ENCODE results near the gene BCOR. TPM values are rescaled to one million over a fixed set of nuclear protein-coding genes. Genes with fewer than 3 reads are reported as not detected.

The BCOR gene
- total RNA-seq, 1 experiment from 2014 or later = 21.8 TPM

DNA sequence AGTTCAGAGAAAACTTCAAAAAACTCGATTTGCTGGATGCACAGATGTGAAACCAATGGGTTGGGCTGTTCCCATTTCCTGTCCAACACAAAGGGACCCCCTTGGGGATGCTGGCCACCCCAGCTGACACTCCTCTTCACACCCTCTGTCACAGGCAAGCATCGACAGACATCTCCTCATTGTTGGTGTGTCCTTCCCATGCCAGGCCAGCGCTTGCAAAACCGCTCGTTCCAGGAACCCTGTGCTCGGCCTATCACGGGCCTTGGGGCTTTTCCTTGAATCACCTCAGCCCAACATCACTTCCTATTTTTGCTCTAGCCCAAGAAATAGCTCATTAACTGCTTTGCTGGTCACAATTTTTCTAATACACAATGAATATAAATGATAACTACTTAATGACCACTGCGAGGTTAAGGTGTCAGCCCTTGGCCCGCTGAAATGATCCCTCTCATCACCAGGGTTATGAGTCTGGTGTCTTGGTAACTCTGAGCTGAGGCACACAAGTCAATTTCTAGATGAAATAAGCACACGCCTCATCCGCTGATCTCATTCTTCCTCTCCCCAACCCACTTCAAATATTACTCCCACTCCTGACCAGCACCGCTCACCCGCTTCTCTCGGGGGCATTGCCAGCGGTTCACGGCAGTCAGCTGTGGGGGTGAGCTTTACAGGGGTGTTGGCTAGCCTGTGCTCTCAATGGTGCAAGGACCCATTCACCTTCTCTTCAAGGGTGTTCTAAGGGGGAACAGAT is 32.3 kb downstream of the BCOR start:
- no TSS peak for BruUV-seq (replicated peaks)
- no peaks in the 10 kb centered on the region for H3K9me2 ChIP-seq (replicated peaks; ENCODE audit: low read length)
- H3K9me3 ChIP-seq (ENCODE audit: low read length) = no peaks in the 10 kb centered on the region
- H3K27ac ChIP-seq (ENCODE audit: low read length) = no peak overlapping the region
- intact Hi-C loops (cut with micrococcal nuclease) = no loop called here
- no peak overlapping the region for H3K4me2 ChIP-seq (ENCODE audit: low read length)
- H2AFZ ChIP-seq (ENCODE audit: low read length) = no peak overlapping the region
- H3K4me1 ChIP-seq (ENCODE audit: insufficient read depth, low read length) = no peaks in the 10 kb centered on the region
- H4K20me1 ChIP-seq (ENCODE audit: low read length) = no peaks in the 10 kb centered on the region
- ChIA-PET CTCF (no interaction called here), POLR2A (ENCODE audit: unreplicated experiment) (no interaction called here)
- H3K79me2 ChIP-seq (ENCODE audit: low read length) = no peaks in the 10 kb centered on the region
- TF ChIP-seq EZH2phosphoT487 (IDR thresholded peaks at IDR 0.05; ENCODE audit: borderline replicate concordance, low read length) (no peak), EZH2 (IDR thresholded peaks at IDR 0.05; ENCODE audit: low read length, unreplicated experiment) (no peak)
- TF ChIP-seq, protein P1, sequence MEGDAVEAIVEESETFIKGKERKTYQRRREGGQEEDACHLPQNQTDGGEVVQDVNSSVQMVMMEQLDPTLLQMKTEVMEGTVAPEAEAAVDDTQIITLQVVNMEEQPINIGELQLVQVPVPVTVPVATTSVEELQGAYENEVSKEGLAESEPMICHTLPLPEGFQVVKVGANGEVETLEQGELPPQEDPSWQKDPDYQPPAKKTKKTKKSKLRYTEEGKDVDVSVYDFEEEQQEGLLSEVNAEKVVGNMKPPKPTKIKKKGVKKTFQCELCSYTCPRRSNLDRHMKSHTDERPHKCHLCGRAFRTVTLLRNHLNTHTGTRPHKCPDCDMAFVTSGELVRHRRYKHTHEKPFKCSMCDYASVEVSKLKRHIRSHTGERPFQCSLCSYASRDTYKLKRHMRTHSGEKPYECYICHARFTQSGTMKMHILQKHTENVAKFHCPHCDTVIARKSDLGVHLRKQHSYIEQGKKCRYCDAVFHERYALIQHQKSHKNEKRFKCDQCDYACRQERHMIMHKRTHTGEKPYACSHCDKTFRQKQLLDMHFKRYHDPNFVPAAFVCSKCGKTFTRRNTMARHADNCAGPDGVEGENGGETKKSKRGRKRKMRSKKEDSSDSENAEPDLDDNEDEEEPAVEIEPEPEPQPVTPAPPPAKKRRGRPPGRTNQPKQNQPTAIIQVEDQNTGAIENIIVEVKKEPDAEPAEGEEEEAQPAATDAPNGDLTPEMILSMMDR (conservative IDR thresholded peaks at IDR 0.05; ENCODE audit: low read depth, low read length) = no peak
- DNase-seq (no peak), ATAC-seq (no peak)
- no peaks in the 10 kb centered on the region for H3F3A ChIP-seq (ENCODE audit: low read length, unreplicated experiment)
- no peak overlapping the region for H3K4me3 ChIP-seq (ENCODE audit: low read length)
- H3K36me3 ChIP-seq (ENCODE audit: low read depth, low read length) = peaks cover 10% of the 10 kb centered on the region
- H3K27me3 ChIP-seq (ENCODE audit: low read length) = no peaks in the 10 kb centered on the region
- H3K9ac ChIP-seq (ENCODE audit: low read length) = no peak overlapping the region

GRCh38 chrX:40064055-40064597 is 33.6 kb downstream of the BCOR start:
- no peak overlapping the region for H3K27ac ChIP-seq (ENCODE audit: low read length)
- H3K9ac ChIP-seq (ENCODE audit: low read length) = no peak overlapping the region
- ATAC-seq (no peak), DNase-seq (no peak)
- BruUV-seq (replicated peaks) = no TSS peak
- no peaks in the 10 kb centered on the region for H3K4me1 ChIP-seq (ENCODE audit: insufficient read depth, low read length)
- H3K9me2 ChIP-seq (replicated peaks; ENCODE audit: low read length) = no peaks in the 10 kb centered on the region
- H3K9me3 ChIP-seq (ENCODE audit: low read length) = no peaks in the 10 kb centered on the region
- peaks cover 4% of the 10 kb centered on the region; the same call in 1 of the 2 replicates for H3K36me3 ChIP-seq (ENCODE audit: low read depth, low read length)
- H3F3A ChIP-seq (ENCODE audit: low read length, unreplicated experiment) = no peaks in the 10 kb centered on the region
- H3K4me2 ChIP-seq (ENCODE audit: low read length) = no peak overlapping the region
- CTCF ChIA-PET = no interaction called here
- no peaks in the 10 kb centered on the region for H4K20me1 ChIP-seq (ENCODE audit: low read length)
- H3K79me2 ChIP-seq (ENCODE audit: low read length) = no peaks in the 10 kb centered on the region
- no peak overlapping the region for H3K4me3 ChIP-seq (ENCODE audit: low read length)
- TF ChIP-seq EZH2phosphoT487 (IDR thresholded peaks at IDR 0.05; ENCODE audit: borderline replicate concordance, low read length) = no peak
- no peak for TF ChIP-seq EZH2 (IDR thresholded peaks at IDR 0.05; ENCODE audit: low read length, unreplicated experiment)
- TF ChIP-seq, protein P1 (conservative IDR thresholded peaks at IDR 0.05; ENCODE audit: low read depth, low read length) = no peak
- no peak overlapping the region for H2AFZ ChIP-seq (ENCODE audit: low read length)
- no peaks in the 10 kb centered on the region for H3K27me3 ChIP-seq (ENCODE audit: low read length)
- POLR2A ChIA-PET (ENCODE audit: unreplicated experiment) = no interaction called here
- intact Hi-C loops (cut with micrococcal nuclease) = no loop called here

DNA sequence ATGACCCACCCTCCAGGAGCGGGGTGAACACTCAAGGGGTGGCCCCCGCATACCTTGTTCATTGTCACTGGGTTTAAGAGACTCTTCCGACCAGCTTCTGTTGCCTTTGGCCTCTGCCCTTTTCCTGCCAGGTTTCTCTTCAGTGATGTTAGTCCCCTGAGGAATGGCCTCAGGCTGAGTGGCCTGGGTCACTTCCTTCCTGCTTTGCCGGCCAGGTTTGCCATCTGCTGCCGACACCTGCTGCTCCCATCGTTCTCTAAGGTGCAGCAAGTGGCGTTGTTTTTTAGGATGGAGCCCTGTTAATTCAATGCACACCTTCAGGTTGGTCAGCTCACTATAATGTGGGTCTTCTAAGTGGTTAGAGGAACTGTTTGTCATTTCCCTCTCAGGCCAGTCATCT is 34.2 kb downstream of the BCOR start:
- no peaks in the 10 kb centered on the region for H3K27me3 ChIP-seq (ENCODE audit: low read length)
- intact Hi-C loops (cut with micrococcal nuclease) = no loop called here
- POLR2A ChIA-PET (ENCODE audit: unreplicated experiment) = no interaction called here

More for the DNA sequence above, 34.2 kb downstream of the BCOR start:
- no peaks in the 10 kb centered on the region for H3K4me1 ChIP-seq (ENCODE audit: insufficient read depth, low read length)
- H3K79me2 ChIP-seq (ENCODE audit: low read length) = no peaks in the 10 kb centered on the region
- ATAC-seq (no peak), DNase-seq (no peak)
- no peak overlapping the region for H3K4me2 ChIP-seq (ENCODE audit: low read length)
- H3K27ac ChIP-seq (ENCODE audit: low read length) = no peak overlapping the region
- no peaks in the 10 kb centered on the region for H3K9me3 ChIP-seq (ENCODE audit: low read length)
- H3F3A ChIP-seq (ENCODE audit: low read length, unreplicated experiment) = no peaks in the 10 kb centered on the region
- no peaks in the 10 kb centered on the region for H3K9me2 ChIP-seq (replicated peaks; ENCODE audit: low read length)
- no TSS peak for BruUV-seq (replicated peaks)
- H4K20me1 ChIP-seq (ENCODE audit: low read length) = no peaks in the 10 kb centered on the region
- no peak for TF ChIP-seq EZH2 (IDR thresholded peaks at IDR 0.05; ENCODE audit: low read length, unreplicated experiment)
- TF ChIP-seq, protein P1 (conservative IDR thresholded peaks at IDR 0.05; ENCODE audit: low read depth, low read length) = no peak
- no peak for TF ChIP-seq EZH2phosphoT487 (IDR thresholded peaks at IDR 0.05; ENCODE audit: borderline replicate concordance, low read length)
- no peak overlapping the region for H2AFZ ChIP-seq (ENCODE audit: low read length)
- H3K9ac ChIP-seq (ENCODE audit: low read length) = no peak overlapping the region
- peaks cover 4% of the 10 kb centered on the region; the same call in 1 of the 2 replicates for H3K36me3 ChIP-seq (ENCODE audit: low read depth, low read length)
- CTCF ChIA-PET = no interaction called here
- H3K4me3 ChIP-seq (ENCODE audit: low read length) = no peak overlapping the region
